Fibroblast of lung (primary cell): ENCODE measurements around the gene KIF6. TPM values are rescaled to one million over a fixed set of nuclear protein-coding genes. Genes with fewer than 3 reads are reported as not detected.

Experiments
- DNase-seq, 2 donors: peaks; one replicate each; pipeline versions ENCODE4 v3.0.0 to v3.0.0-alpha.2; 2010; ENCODE audit warnings: low read depth in 2 of 2
- H2AFZ ChIP-seq: 2 replicates; pipeline ENCODE4 v1.5.1; 2012; ENCODE audit warnings: low read length, control low read depth, inconsistent platforms
- H3K27ac ChIP-seq: 2 replicates; pipeline ENCODE4 v1.5.1; 2011; ENCODE audit warnings: low read length, control low read depth; ENCODE audit not compliant: insufficient read depth
- H3K27me3 ChIP-seq: 2 replicates; pipeline ENCODE4 v1.5.1; 2011; ENCODE audit warnings: mild to moderate bottlenecking, low read length; ENCODE audit not compliant: control insufficient read depth, insufficient read depth
- H3K36me3 ChIP-seq: 2 replicates; pipeline ENCODE4 v1.5.1; 2011; ENCODE audit warnings: low read length; ENCODE audit not compliant: control insufficient read depth, insufficient read depth
- H3K4me1 ChIP-seq: 2 replicates; pipeline ENCODE4 v1.5.1; 2011; ENCODE audit warnings: low read length; ENCODE audit not compliant: control insufficient read depth, insufficient read depth; ENCODE audit errors: extremely low read depth
- H3K4me2 ChIP-seq: 2 replicates; pipeline ENCODE4 v1.5.1; 2011; ENCODE audit warnings: low read length, control low read depth; ENCODE audit not compliant: insufficient read depth; ENCODE audit errors: extremely low read depth
- H3K4me3 ChIP-seq, 4 experiments: fragments of 200-600 bp in 1 of 4; sonication (generic) in 1 of 4; replicated peaks in 1 of 4; 2 replicates each; pipeline ENCODE4 v1.5.1; 2011 to 2016; ENCODE audit warnings: low read length in 4 of 4, low read depth in 3 of 4, mild to moderate bottlenecking in 3 of 4, control low read depth in 2 of 4, inconsistent platforms in 1 of 4, mixed read lengths in 1 of 4; ENCODE audit not compliant: insufficient read depth in 1 of 4; ENCODE audit errors: control extremely low read depth in 1 of 4
- H3K79me2 ChIP-seq: 2 replicates; pipeline ENCODE4 v1.5.1; 2012; ENCODE audit warnings: mild to moderate bottlenecking, low read length, inconsistent platforms; ENCODE audit not compliant: control insufficient read depth, insufficient read depth
- H3K9ac ChIP-seq: 2 replicates; pipeline ENCODE4 v1.5.1; 2011; ENCODE audit warnings: mild to moderate bottlenecking, low read length, control low read depth; ENCODE audit not compliant: insufficient read depth
- H3K9me3 ChIP-seq: 2 replicates; pipeline ENCODE4 v1.5.1; 2012; ENCODE audit warnings: low read depth, low read length; ENCODE audit not compliant: control insufficient read depth, insufficient read depth
- H4K20me1 ChIP-seq: 2 replicates; pipeline ENCODE4 v1.5.1; 2011; ENCODE audit warnings: low read length; ENCODE audit not compliant: control insufficient read depth, insufficient read depth; ENCODE audit errors: extremely low read depth
- EZH2 ChIP-seq: IDR thresholded peaks from 2 replicates; pipeline ENCODE4 v1.5.1; 2012; ENCODE audit warnings: low read length, control low read depth, mild to moderate bottlenecking; ENCODE audit errors: missing control alignments
- polyA plus RNA-seq, 2 donors: library from polyadenylated mRNA; depleted of rRNA in 1 of 2; stranded (reverse) in 1 of 2; unstranded in 1 of 2; fragments of >200 nt; gene quantifications; 2 replicates each; pipeline ENCODE4 v1.2.1, GENCODE V29; 2011 to 2012; ENCODE audit warnings: missing spikeins in 1 of 2
- total RNA-seq: library from RNA; depleted of rRNA; stranded (reverse); fragments of >200 nt; gene quantifications from 2 replicates; pipeline ENCODE4 v1.2.1, GENCODE V29; 2014
- TF ChIP-seq, protein P1 (sequence below), 2 donors: IDR thresholded peaks in 1 of 2; conservative IDR thresholded peaks in 1 of 2; 1 replicate in 1 of 2; 2 replicates in 1 of 2; pipeline ENCODE4 v1.5.1; 2011 to 2012; ENCODE audit warnings: low read length in 2 of 2, control low read depth in 1 of 2, inconsistent platforms in 1 of 2, low read depth in 1 of 2, mild to moderate bottlenecking in 1 of 2

Gene KIF6
- total and polyA plus RNA-seq, 2 donors (not counting 1 experiment from before 2014, with no cell fraction given), result 0.24 to 0.83 TPM

DNA sequence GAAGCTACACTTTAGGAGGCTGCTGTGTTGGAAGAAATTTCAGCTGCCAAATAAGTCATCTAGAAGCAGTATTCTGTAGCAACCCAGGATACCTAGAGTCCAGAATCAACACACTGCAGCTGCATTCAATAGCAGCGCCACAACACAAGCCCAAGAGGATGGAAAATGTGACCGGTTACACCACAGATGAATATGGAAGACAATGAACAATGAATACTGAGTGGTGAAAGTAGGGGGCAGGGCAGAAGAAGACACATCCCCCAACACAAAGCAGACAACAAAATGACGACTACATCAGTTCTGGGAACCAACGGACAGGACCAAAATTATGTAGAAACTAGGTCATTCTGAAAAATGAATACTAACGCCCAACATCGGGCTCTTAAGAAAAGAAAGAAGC, 38.2 kb downstream of the KIF6 start:
- no peak for DNase-seq
- Histone ChIP-seq H3K9me3 (no peaks in the 10 kb centered on the region), H4K20me1 (no peaks in the 10 kb centered on the region), H3K4me3 (no peak overlapping the region), H3K4me1 (no peaks in the 10 kb centered on the region), H3K9ac (no peak overlapping the region), H3K79me2 (no peaks in the 10 kb centered on the region), H3K27me3 (no peaks in the 10 kb centered on the region), H3K36me3 (no peaks in the 10 kb centered on the region), H3K4me2 (no peak overlapping the region), H2AFZ (no peak overlapping the region), H3K27ac (no peak overlapping the region)
- TF ChIP-seq, protein P1, sequence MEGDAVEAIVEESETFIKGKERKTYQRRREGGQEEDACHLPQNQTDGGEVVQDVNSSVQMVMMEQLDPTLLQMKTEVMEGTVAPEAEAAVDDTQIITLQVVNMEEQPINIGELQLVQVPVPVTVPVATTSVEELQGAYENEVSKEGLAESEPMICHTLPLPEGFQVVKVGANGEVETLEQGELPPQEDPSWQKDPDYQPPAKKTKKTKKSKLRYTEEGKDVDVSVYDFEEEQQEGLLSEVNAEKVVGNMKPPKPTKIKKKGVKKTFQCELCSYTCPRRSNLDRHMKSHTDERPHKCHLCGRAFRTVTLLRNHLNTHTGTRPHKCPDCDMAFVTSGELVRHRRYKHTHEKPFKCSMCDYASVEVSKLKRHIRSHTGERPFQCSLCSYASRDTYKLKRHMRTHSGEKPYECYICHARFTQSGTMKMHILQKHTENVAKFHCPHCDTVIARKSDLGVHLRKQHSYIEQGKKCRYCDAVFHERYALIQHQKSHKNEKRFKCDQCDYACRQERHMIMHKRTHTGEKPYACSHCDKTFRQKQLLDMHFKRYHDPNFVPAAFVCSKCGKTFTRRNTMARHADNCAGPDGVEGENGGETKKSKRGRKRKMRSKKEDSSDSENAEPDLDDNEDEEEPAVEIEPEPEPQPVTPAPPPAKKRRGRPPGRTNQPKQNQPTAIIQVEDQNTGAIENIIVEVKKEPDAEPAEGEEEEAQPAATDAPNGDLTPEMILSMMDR (conservative IDR thresholded peaks at IDR 0.05 in 1 of 2, IDR thresholded peaks at IDR 0.05 in 1 of 2; ENCODE audit: low read depth in 1 of 2, low read length in 2 of 2), result no peak
- no peak for TF ChIP-seq EZH2

DNA sequence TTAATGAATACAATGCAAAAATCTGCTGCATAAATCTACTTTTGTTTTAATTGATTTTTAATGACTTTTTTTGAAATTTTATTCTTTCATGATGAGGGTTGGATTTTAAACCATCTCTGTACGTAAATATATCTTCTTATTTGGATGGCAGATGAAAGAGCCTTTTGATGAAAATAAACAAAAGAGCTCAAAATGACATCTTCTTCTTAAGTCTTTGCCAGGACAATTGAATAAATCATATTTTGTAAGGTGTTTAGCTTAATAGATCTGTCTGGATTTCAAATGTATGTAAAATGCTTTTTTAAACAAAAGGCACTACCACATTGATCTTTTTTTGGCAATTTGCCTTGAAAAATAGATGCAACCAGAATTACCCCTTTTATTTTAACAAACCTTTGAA, 39.3 kb downstream of the KIF6 start:
- Histone ChIP-seq H3K27ac (no peak overlapping the region), H3K79me2 (no peaks in the 10 kb centered on the region), H3K4me3 (no peak overlapping the region), H3K36me3 (no peaks in the 10 kb centered on the region), H3K9ac (no peak overlapping the region), H2AFZ (no peak overlapping the region), H3K4me2 (no peak overlapping the region), H4K20me1 (no peaks in the 10 kb centered on the region), H3K9me3 (no peaks in the 10 kb centered on the region), H3K4me1 (no peaks in the 10 kb centered on the region), H3K27me3 (no peaks in the 10 kb centered on the region)
- DNase-seq, result no peak
- TF ChIP-seq EZH2, result no peak
- TF ChIP-seq, protein P1 (conservative IDR thresholded peaks at IDR 0.05 in 1 of 2, IDR thresholded peaks at IDR 0.05 in 1 of 2; ENCODE audit: low read depth in 1 of 2, low read length in 2 of 2), result no peak

DNA sequence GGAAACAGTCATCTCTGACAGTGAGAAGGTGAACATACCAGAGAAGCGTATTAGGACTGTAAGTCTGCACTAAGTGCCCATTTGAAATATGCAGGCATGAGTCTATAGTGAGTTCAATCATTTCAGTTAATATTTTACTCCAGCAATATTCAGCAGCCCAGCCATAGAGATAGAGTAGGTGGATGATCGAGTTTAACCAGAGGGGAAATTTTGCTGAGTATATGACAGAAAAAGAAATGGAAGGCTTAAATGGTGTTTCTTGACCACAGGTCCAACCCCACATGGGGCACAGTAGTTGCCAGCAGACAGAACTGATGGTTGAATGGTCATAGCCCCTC, 39.8 kb downstream of the KIF6 start:
- H2AFZ ChIP-seq, result peak overlapping the region; percentile 20
- H3K79me2 ChIP-seq, result no peaks in the 10 kb centered on the region
- H3K27ac ChIP-seq, result no peak overlapping the region
- DNase-seq, result no peak
- no peak overlapping the region for H3K9ac ChIP-seq
- no peaks in the 10 kb centered on the region for H3K27me3 ChIP-seq
- H3K36me3 ChIP-seq, result no peaks in the 10 kb centered on the region
- no peaks in the 10 kb centered on the region for H4K20me1 ChIP-seq
- no peak overlapping the region for H3K4me2 ChIP-seq
- H3K9me3 ChIP-seq, result no peaks in the 10 kb centered on the region
- TF ChIP-seq, protein P1 (conservative IDR thresholded peaks at IDR 0.05 in 1 of 2, IDR thresholded peaks at IDR 0.05 in 1 of 2; ENCODE audit: low read depth in 1 of 2, low read length in 2 of 2), result no peak
- no peak for TF ChIP-seq EZH2
- H3K4me3 ChIP-seq, result no peak overlapping the region
- no peaks in the 10 kb centered on the region for H3K4me1 ChIP-seq
